Heart left ventricle (tissue), 16 donors: ENCODE data around the gene ZFAND6. TPM values are rescaled to one million over a fixed set of nuclear protein-coding genes. Genes with fewer than 3 reads are reported as not detected.

Experiments
- ATAC-seq, 4 donors: fragments of 200-7000 bp; cut with Tn5 transposase; one replicate each; pipeline ENCODE4 v1.9.1; 2020 to 2022; ENCODE audit warnings: moderate library complexity in 4 of 4, mild to moderate bottlenecking in 3 of 4, moderate number of reproducible peaks in 1 of 4
- DNase-seq, 5 donors: peaks; one replicate each; pipeline ENCODE4 v3.0.0-alpha.2; 2020
- H3K27ac ChIP-seq, 12 donors: fragments of 200-600 bp; sonication (generic) in 4 of 12; one replicate each; pipeline versions ENCODE4 v1.5.0 to v1.8.0; 2016 to 2022; ENCODE audit warnings: mild to moderate bottlenecking in 2 of 12
- H3K27me3 ChIP-seq, 9 donors: fragments of 200-600 bp; sonication (generic) in 2 of 9; one replicate each; pipeline versions ENCODE4 v1.5.1 to v1.8.0; 2016 to 2022; ENCODE audit warnings: mild to moderate bottlenecking in 3 of 9
- H3K36me3 ChIP-seq, 9 donors: fragments of 200-600 bp; sonication (generic) in 2 of 9; one replicate each; pipeline versions ENCODE4 v1.5.0 to v1.8.0; 2018 to 2022; ENCODE audit warnings: mild to moderate bottlenecking in 2 of 9
- H3K4me1 ChIP-seq, 12 donors: fragments of 200-600 bp; sonication (generic) in 4 of 12; one replicate each; pipeline versions ENCODE4 v1.5.0 to v1.8.0; 2016 to 2022; ENCODE audit warnings: mild to moderate bottlenecking in 3 of 12
- H3K4me3 ChIP-seq, 12 donors: fragments of 200-600 bp; sonication (generic) in 4 of 12; one replicate each; pipeline versions ENCODE4 v1.5.0 to v1.8.0; 2017 to 2022; ENCODE audit warnings: mild to moderate bottlenecking in 9 of 12, moderate library complexity in 4 of 12
- H3K9me3 ChIP-seq, 12 donors: fragments of 200-600 bp; sonication (generic) in 4 of 12; one replicate each; pipeline versions ENCODE4 v1.5.0 to v1.8.0; 2016 to 2022; ENCODE audit warnings: mild to moderate bottlenecking in 1 of 12
- CTCF ChIP-seq, 12 donors: fragments of 200-600 bp; sonication (generic) in 4 of 12; IDR thresholded peaks; one replicate each; pipeline versions ENCODE4 v1.5.0 to v1.8.0; 2018 to 2022; ENCODE audit warnings: antibody characterized with exemption in 12 of 12, mild to moderate bottlenecking in 5 of 12
- POLR2A ChIP-seq, 2 donors: fragments of 450-650 bp; IDR thresholded peaks; one replicate each; pipeline ENCODE4 v1.6.1; 2017; ENCODE audit warnings: antibody characterized with exemption in 2 of 2, mild to moderate bottlenecking in 2 of 2, moderate library complexity in 2 of 2
- WGBS, 4 donors: extraction: QIAGEN DNeasy Blood & Tissue Kit in 2 of 4; methylation state at CpG; one replicate each; pipeline versions ENCODE4 v1.1.5 to v1.1.7; 2013 to 2018; 5-methylcytosine and 5-hydroxymethylcytosine counted together
- intact Hi-C, 10 donors: fragments of 100-400 bp; cut with DNase I; formaldehyde crosslinking; loops; one replicate each; pipeline versions ENCODE4 v1.11.1 to v1.14.2; 2022
- polyA plus RNA-seq, 2 donors: library from polyadenylated mRNA; stranded (reverse); fragments of 200-250 nt; gene quantifications; one replicate each; pipeline ENCODE4 v1.2.3, GENCODE V29; 2013
- total RNA-seq, 9 donors: library from RNA; depleted of rRNA in 2 of 9; stranded (reverse); fragments of >200 nt in 2 of 9; fragmentation: NEBNext Ultra II Directional in 3 of 9; extraction: Animal tissue kit (Norgen Biotek cat#: 25700) in 3 of 9; gene quantifications; one replicate each; pipeline versions ENCODE4 v1.1.0 to v1.2.4, GENCODE V29; 2016 to 2023
- donor health status: ischemic (EF 13 %, LVEDD 7.1; RV severe dilation, severe dysfunction).
- donor health status: healthy with polysubstance abuse.
- donor health status: DM: no; HTN: yes; CAD: no.
- donor health status: DM: no; HTN: no; CAD: no.
- donor health status: ischemic (EF 25% LVEDD 6.9; RV normal size, moderate dysfunction).
- donor health status: ischemic (EF 25% LVEDD 5.7; RV mildly dilated, moderate dysfunction).
- donor health status: healthy.
- donor health status: DM: yes; HTN: yes; CAD: no.
- donor health status: ischemic (EF 35%, LVEDD 5.7; RV mildly dilated, moderate dysfunction).
- donor health status: nonischemic (EF 11% LVEDD 7.7; RV severe dilation, severe dysfunction).
- donor health status: DM: yes; HTN: yes; CAD: no.
- donor health status: PGD.
- donor health status: ischemic (EF 29% LVEDD 5.4; RV normal size, mild dysfunction).
- donor health status: nonischemic (EF 23%, LVEDD 6.1; RV moderate dilation, normal function).

Gene ZFAND6
- total and polyA plus RNA-seq, 11 donors: 43.4 to 105 (median 79.9) TPM

- TF ChIP-seq CTCF (IDR thresholded peaks at IDR 0.05): no peak
- no peaks in the 10 kb centered on the region for H3K9me3 ChIP-seq
- 84 to 88% (median 85%) methylated on average over 11 to 17 of the region's 17 CpGs for WGBS, 4 donors
- H3K4me3 ChIP-seq: no peak overlapping the region
- intact Hi-C loops: loop anchor here in 6 of 10 donors (5.0 to 10.0 kb wide), 3 partner anchors 284 to 794 kb away; partner anchors contain the start of gene MTHFS (in 3 of the 6)
- DNase-seq (no peak), ATAC-seq (no peak)
- no peak overlapping the region for H3K27ac ChIP-seq
- peaks cover 0 to 18% (median 8%) of the 10 kb centered on the region in 12 donors for H3K4me1 ChIP-seq
- no peaks in the 10 kb centered on the region for H3K27me3 ChIP-seq
- H3K36me3 ChIP-seq: peaks cover 0 to 39% (median 7%) of the 10 kb centered on the region in 9 donors
Measured at GRCh38 chr15:80179025-80179759, 119.7 kb downstream of the ZFAND6 start.

- no peaks in the 10 kb centered on the region for H3K9me3 ChIP-seq
- no peak overlapping the region for H3K4me3 ChIP-seq
- DNase-seq (no peak), ATAC-seq (no peak)
- intact Hi-C loops: loop anchor here in 6 of 10 donors (5.0 to 10.0 kb wide), 3 partner anchors 285 to 795 kb away; partner anchors contain the start of gene MTHFS (in 3 of the 6)
- no peak overlapping the region for H3K27ac ChIP-seq
- H3K36me3 ChIP-seq: peaks cover 0 to 39% (median 7%) of the 10 kb centered on the region in 9 donors
- TF ChIP-seq POLR2A (IDR thresholded peaks at IDR 0.05): no peak
- no peak for TF ChIP-seq CTCF (IDR thresholded peaks at IDR 0.05)
- no peaks in the 10 kb centered on the region for H3K27me3 ChIP-seq
- WGBS, 4 donors: 83 to 92% (median 87%) methylated on average over 5 to 16 of the region's 16 CpGs
- peaks cover 0 to 13% (median 8%) of the 10 kb centered on the region in 12 donors for H3K4me1 ChIP-seq
Measured at GRCh38 chr15:80179935-80180334, 120.5 kb downstream of the ZFAND6 start.

- intact Hi-C loops: no loop called here
- H3K36me3 ChIP-seq: peaks cover 0 to 39% (median 7%) of the 10 kb centered on the region in 9 donors
- TF ChIP-seq POLR2A (IDR thresholded peaks at IDR 0.05): no peak
- no peak for TF ChIP-seq CTCF (IDR thresholded peaks at IDR 0.05)
- 61 to 82% (median 76%) methylated on average over 6 to 7 of the region's 7 CpGs for WGBS, 4 donors
- no peaks in the 10 kb centered on the region for H3K27me3 ChIP-seq
- DNase-seq (no peak), ATAC-seq (no peak)
- no peaks in the 10 kb centered on the region for H3K9me3 ChIP-seq
- H3K4me1 ChIP-seq: peaks cover 0 to 13% (median 7%) of the 10 kb centered on the region in 12 donors
- H3K27ac ChIP-seq: no peak overlapping the region
- no peak overlapping the region for H3K4me3 ChIP-seq
Measured at GRCh38 chr15:80180468-80180867, 121.0 kb downstream of the ZFAND6 start.

GRCh38 chr15:80180986-80181385 is 121.5 kb downstream of the ZFAND6 start:
- WGBS, 4 donors: 92 to 96% (median 95%) methylated on average over 10 of the region's 10 CpGs
- Histone ChIP-seq H3K27ac (no peak overlapping the region), H3K4me3 (no peak overlapping the region), H3K36me3 (peaks cover 0 to 44% (median 7%) of the 10 kb centered on the region in 9 donors), H3K27me3 (no peaks in the 10 kb centered on the region), H3K9me3 (no peaks in the 10 kb centered on the region), H3K4me1 (peaks cover 0 to 13% (median 7%) of the 10 kb centered on the region in 12 donors)
- intact Hi-C loops: no loop called here
- ATAC-seq: no peak
- TF ChIP-seq POLR2A (IDR thresholded peaks at IDR 0.05) (no peak), CTCF (IDR thresholded peaks at IDR 0.05) (no peak)
- DNase-seq: no peak
